Right atrium auricular region (tissue), 2 donors: ENCODE measurements around the gene PRRT1. TPM values are rescaled to one million over a fixed set of nuclear protein-coding genes. Genes with fewer than 3 reads are reported as not detected.
"Not testable (repeated sequence)": the region's sequence is repeated elsewhere in the genome, so short reads cannot be mapped to it uniquely, and the experiment has no call there.

Experiments used
- DNase-seq: peaks from one replicate; pipeline ENCODE4 v3.0.0-alpha.2; 2019; ENCODE audit warnings: low spot score
- H3K27ac ChIP-seq, 2 donors: fragments of 200-600 bp; sonication (generic); 1 replicate in 1 of 2; 2 replicates in 1 of 2; pipeline ENCODE4 v1.5.1; 2016 to 2019
- H3K27me3 ChIP-seq, 2 donors: fragments of 200-600 bp; sonication (generic); one replicate each; pipeline versions ENCODE4 v1.5.1 to v1.6.0; 2017 to 2019
- H3K36me3 ChIP-seq: fragments of 200-600 bp; sonication (generic); one replicate; pipeline ENCODE4 v1.5.1; 2016
- H3K4me1 ChIP-seq, 2 donors: fragments of 200-600 bp; sonication (generic); one replicate each; pipeline versions ENCODE4 v1.5.1 to v1.6.0; 2017 to 2019
- H3K4me3 ChIP-seq, 2 donors: fragments of 200-600 bp; sonication (generic); 1 replicate in 1 of 2; 2 replicates in 1 of 2; pipeline ENCODE4 v1.5.1; 2017 to 2019; ENCODE audit warnings: mild to moderate bottlenecking in 1 of 2, moderate library complexity in 1 of 2
- H3K9me3 ChIP-seq, 2 donors: fragments of 200-600 bp; sonication (generic); one replicate each; pipeline ENCODE4 v1.5.1; 2019
- microRNA-seq, 2 donors: library from miRNA; unstranded; fragments of <30 nt; microRNA quantifications; one replicate each; pipeline ENCODE4, GENCODE V29; 2016 to 2017; ENCODE audit warnings: borderline number of aligned reads in 2 of 2, borderline replicate concordance in 1 of 2
- total RNA-seq, 2 donors: library from RNA; depleted of rRNA; stranded (reverse); fragments of >200 nt; gene quantifications; one replicate each; pipeline ENCODE4 v1.1.0, GENCODE V29; 2016
- TF ChIP-seq, protein P1 (sequence below), 2 donors: fragments of 200-600 bp; sonication (generic); IDR thresholded peaks; one replicate each; pipeline ENCODE4 v1.5.1; 2019; ENCODE audit warnings: antibody characterized with exemption in 2 of 2

Gene PRRT1
- total RNA-seq, 2 donors from 2014 or later = 0.70 to 1.1 TPM

DNA sequence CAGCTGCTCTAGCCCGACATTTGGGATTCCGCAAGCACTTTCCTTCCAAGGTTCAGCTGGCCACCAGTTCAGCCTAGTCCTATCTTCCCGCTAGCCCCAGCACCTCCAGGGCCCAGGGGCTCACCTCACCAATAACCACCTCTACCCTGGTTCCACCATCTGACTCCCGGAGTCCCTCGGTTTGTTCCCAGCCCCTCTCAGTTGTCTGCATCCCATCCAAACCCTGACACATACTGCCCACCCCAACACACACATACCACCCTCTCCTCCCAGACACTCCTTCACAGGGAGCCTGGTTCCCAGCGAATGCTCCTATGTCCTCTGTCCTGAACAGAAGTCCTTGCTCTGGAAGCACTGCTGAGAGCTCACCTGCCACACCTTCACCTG lies 43.0 kb downstream of the PRRT1 start:
- H3K4me3 ChIP-seq = peak overlapping the region; percentile 45 to 54
- H3K36me3 ChIP-seq = no peaks in the 10 kb centered on the region
- no peaks in the 10 kb centered on the region for H3K27me3 ChIP-seq
- TF ChIP-seq, protein P1, sequence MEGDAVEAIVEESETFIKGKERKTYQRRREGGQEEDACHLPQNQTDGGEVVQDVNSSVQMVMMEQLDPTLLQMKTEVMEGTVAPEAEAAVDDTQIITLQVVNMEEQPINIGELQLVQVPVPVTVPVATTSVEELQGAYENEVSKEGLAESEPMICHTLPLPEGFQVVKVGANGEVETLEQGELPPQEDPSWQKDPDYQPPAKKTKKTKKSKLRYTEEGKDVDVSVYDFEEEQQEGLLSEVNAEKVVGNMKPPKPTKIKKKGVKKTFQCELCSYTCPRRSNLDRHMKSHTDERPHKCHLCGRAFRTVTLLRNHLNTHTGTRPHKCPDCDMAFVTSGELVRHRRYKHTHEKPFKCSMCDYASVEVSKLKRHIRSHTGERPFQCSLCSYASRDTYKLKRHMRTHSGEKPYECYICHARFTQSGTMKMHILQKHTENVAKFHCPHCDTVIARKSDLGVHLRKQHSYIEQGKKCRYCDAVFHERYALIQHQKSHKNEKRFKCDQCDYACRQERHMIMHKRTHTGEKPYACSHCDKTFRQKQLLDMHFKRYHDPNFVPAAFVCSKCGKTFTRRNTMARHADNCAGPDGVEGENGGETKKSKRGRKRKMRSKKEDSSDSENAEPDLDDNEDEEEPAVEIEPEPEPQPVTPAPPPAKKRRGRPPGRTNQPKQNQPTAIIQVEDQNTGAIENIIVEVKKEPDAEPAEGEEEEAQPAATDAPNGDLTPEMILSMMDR (IDR thresholded peaks at IDR 0.05) = no peak
- no peak for DNase-seq
- no peaks in the 10 kb centered on the region for H3K9me3 ChIP-seq
- H3K27ac ChIP-seq = peak overlapping the region; percentile 83 to 89
- peaks cover 0 to 88% of the 10 kb centered on the region in 2 donors for H3K4me1 ChIP-seq

DNA sequence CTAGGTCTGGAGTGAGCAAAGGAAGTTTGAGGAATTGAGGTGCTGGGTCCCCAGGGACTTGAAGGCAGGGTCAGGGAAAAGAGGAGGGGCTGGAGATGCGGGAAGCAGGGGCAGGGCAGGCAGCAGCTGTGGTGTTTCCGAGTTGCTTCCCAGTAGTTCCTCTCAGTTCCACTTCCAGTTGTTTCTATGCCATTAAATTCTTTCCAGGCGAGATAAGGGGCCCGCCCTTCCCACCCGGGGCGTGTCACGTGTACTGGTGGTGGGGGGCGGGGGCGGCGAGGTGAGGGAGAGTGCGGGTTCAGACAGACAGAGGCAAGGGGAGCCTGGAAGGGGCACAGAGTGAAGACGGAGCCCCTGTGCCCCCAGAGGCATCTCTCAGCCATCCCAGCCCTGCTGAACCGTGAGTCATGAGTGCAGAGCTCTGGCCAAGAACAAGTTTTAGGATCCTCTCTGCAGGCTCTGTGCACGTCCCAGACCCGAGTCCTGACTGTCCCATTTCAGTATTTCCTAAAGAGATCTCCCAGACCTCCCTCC lies 43.6 kb downstream of the PRRT1 start:
- Histone ChIP-seq H3K9me3 (no peaks in the 10 kb centered on the region), H3K36me3 (no peaks in the 10 kb centered on the region), H3K4me3 (peak overlapping the region; percentile 45 to 54), H3K27me3 (no peaks in the 10 kb centered on the region), H3K4me1 (peaks cover 0 to 82% of the 10 kb centered on the region in 2 donors), H3K27ac (peak overlapping the region; percentile 83 to 89)
- TF ChIP-seq, protein P1 (IDR thresholded peaks at IDR 0.05) = no peak
- peak; percentile 93 for DNase-seq

DNA sequence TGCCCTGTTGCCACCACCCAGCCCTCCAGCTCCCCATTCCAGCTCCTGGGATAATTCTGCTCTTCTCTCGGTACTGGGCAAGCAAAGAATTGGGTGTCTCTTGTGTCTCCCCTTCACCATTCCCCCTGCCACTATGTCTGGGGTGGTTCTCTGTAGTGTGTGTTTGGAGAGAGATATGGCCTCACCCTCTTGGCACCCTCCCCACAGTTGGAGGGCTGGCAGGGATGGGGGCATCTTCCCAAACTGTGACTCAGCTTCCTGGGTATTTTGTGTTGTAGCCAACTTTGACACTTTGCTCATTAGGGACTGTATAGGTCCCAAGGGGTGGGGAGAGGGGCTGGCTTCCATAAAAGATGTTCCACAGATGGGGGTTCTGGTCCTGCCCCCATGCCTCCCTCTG lies 44.3 kb downstream of the PRRT1 start:
- Histone ChIP-seq H3K36me3 (no peaks in the 10 kb centered on the region), H3K4me1 (peaks cover 0 to 75% of the 10 kb centered on the region in 2 donors), H3K27me3 (no peaks in the 10 kb centered on the region), H3K27ac (peak overlapping the region; percentile 83 to 89), H3K4me3 (peak overlapping the region; percentile 45 to 54), H3K9me3 (no peaks in the 10 kb centered on the region)
- TF ChIP-seq, protein P1 (IDR thresholded peaks at IDR 0.05) = no peak
- DNase-seq = no peak

DNA sequence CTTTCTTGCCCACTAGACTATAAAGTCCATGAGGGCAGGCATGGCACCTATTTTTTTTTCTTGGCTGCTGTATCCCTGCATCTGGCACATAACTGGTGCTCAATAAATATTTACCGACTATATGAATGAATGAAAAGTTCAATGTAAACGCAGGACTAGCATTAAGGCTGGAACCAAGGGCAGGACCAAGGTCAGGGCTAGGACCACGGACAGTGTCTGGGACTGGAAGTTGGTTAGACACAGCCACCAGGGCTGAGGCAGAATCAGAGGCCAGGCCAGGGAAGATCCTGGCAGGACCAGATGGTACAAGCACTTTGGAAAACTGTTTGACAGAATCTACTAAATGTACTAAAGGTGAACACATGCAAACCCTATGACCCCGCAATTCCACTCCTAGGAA lies 46.3 kb downstream of the PRRT1 start:
- H3K27ac ChIP-seq = peak overlapping the region; percentile 51 to 89
- H3K4me3 ChIP-seq = no peak overlapping the region

DNA sequence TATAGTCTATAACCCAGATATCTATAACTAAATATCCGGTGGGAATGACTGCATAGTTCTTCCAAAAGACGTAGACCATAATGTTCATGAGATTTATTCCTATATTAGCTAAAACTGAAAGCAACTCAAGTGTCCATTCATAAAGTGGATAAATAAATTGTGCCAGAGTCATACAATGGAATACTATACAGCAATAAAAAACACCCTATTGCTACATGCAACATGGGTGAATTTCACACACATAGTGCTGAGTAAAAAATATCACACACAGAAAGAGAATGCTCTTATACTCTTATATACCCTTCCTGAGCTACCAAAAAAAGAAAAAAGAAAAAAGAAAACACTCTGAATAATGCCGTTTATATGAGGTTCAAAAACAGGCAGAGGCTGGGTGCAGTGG lies 49.5 kb downstream of the PRRT1 start:
- DNase-seq = no peak
- no peak overlapping the region for H3K4me3 ChIP-seq
- H3K9me3 ChIP-seq = no peaks in the 10 kb centered on the region
- no peak overlapping the region for H3K27ac ChIP-seq
- H3K27me3 ChIP-seq = no peaks in the 10 kb centered on the region
- TF ChIP-seq, protein P1 (IDR thresholded peaks at IDR 0.05) = no peak
- peaks cover 0 to 23% of the 10 kb centered on the region in 2 donors for H3K4me1 ChIP-seq
- peaks cover 14% of the 10 kb centered on the region for H3K36me3 ChIP-seq

More for the DNA sequence above, 46.3 kb downstream of the PRRT1 start:
- H3K9me3 ChIP-seq = no peaks in the 10 kb centered on the region
- TF ChIP-seq, protein P1 (IDR thresholded peaks at IDR 0.05) = no peak
- DNase-seq = no peak
- no peaks in the 10 kb centered on the region for H3K36me3 ChIP-seq
- peaks cover 0 to 55% of the 10 kb centered on the region in 2 donors for H3K4me1 ChIP-seq
- no peaks in the 10 kb centered on the region for H3K27me3 ChIP-seq

DNA sequence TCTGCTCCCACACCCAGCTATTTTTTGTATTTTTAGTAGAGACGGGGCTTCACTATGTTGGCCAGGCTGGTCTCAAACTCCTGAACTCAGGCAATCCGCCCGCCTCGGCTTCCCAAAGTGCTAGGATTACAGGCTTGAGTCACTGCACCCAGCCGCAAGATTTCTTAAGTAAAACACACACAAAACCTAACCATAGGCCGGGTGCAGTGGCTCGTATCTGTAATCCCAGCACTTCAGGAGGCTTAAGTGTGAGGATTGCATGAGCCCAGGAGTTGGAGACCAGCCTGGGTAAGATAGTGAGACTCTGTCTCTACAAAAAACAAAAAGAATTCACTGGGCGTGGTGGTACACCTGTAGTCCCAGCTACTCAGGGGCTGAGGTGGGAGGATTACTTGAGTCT lies 51.5 kb downstream of the PRRT1 start:
- Histone ChIP-seq H3K4me1 (peaks cover 0 to 16% of the 10 kb centered on the region in 2 donors), H3K36me3 (peaks cover 33% of the 10 kb centered on the region)

More for the DNA sequence above, 51.5 kb downstream of the PRRT1 start:
- H3K4me3 ChIP-seq, DNase-seq, H3K27ac ChIP-seq, H3K9me3 ChIP-seq, H3K27me3 ChIP-seq: not testable (repeated sequence)

Small RNA genes lying within 50 kb of the gene (microRNA-seq; reads per million reads assigned to microRNA genes)
- gene MIR6721 = 2.8 to 4.2 reads per million in 2 donors
- 0 to 0.71 reads per million in 2 donors for gene MIR6833

Other genes with a start within 250 kb of the PRRT1 start
- gene ZBTB12, start 249.9 kb downstream of the PRRT1 start, total RNA-seq = under 1 TPM; 0.47 to 0.52 TPM
- gene C2, start 224.2 kb downstream of the PRRT1 start, total RNA-seq = 10 to 100 TPM in 1 of 2 donors, 1 to 10 TPM in 1; 3.5 to 19.9 TPM
- 100 to 1,000 TPM in 1 of 2 donors, 10 to 100 TPM in 1; 65.5 to 126 TPM for gene CFB, start 205.8 kb downstream of the PRRT1 start, total RNA-seq
- gene NELFE, start 193.0 kb downstream of the PRRT1 start, total RNA-seq = 10 to 100 TPM; 40.0 to 81.7 TPM
- gene SKIC2, start 192.8 kb downstream of the PRRT1 start, total RNA-seq = 10 to 100 TPM; 18.7 to 31.6 TPM
- 10 to 100 TPM; 12.1 to 14.1 TPM for gene DXO, start 179.8 kb downstream of the PRRT1 start, total RNA-seq
- gene C4A, start 169.9 kb downstream of the PRRT1 start, total RNA-seq = 100 to 1,000 TPM; 152 to 175 TPM
- gene C4B, start 137.1 kb downstream of the PRRT1 start, total RNA-seq = 100 to 1,000 TPM; 150 to 241 TPM
- gene CYP21A2, start 113.5 kb downstream of the PRRT1 start, total RNA-seq = 1 to 10 TPM in 1 of 2 donors, under 1 TPM in 1; 0.19 to 1.2 TPM
- 100 to 1,000 TPM; 138 to 210 TPM for gene TNXB, start 42.6 kb downstream of the PRRT1 start, total RNA-seq
- gene ATF6B, start 23.7 kb downstream of the PRRT1 start, total RNA-seq = 10 to 100 TPM; 15.0 to 15.3 TPM
- 1 to 10 TPM; 1.1 to 3.4 TPM for gene FKBPL, start 21.7 kb downstream of the PRRT1 start, total RNA-seq
- 10 to 100 TPM; 19.5 to 27.0 TPM for gene PPT2, start 2.2 kb upstream of the PRRT1 start, total RNA-seq
- gene EGFL8, start 12.7 kb upstream of the PRRT1 start, total RNA-seq = 1 to 10 TPM; 4.8 to 5.2 TPM
- 10 to 100 TPM; 59.6 to 77.1 TPM for gene AGPAT1, start 24.1 kb upstream of the PRRT1 start, total RNA-seq
- 100 to 1,000 TPM; 104 to 106 TPM for gene RNF5, start 26.5 kb upstream of the PRRT1 start, total RNA-seq
- 1 to 10 TPM in 1 of 2 donors, under 1 TPM in 1; 0.94 to 1.4 TPM for gene AGER, start 32.3 kb upstream of the PRRT1 start, total RNA-seq
- 10 to 100 TPM; 26.0 to 32.5 TPM for gene PBX2, start 38.3 kb upstream of the PRRT1 start, total RNA-seq
- 1 to 10 TPM; 3.6 to 9.0 TPM for gene GPSM3, start 40.7 kb upstream of the PRRT1 start, total RNA-seq
- 10 to 100 TPM; 16.2 to 22.5 TPM for gene NOTCH4, start 72.1 kb upstream of the PRRT1 start, total RNA-seq
- not detected for gene TSBP1, start 220.0 kb upstream of the PRRT1 start, total RNA-seq